Measurements from ENCODE around the gene AFTPH.

AFTPH gene

GRCh38 chr2:64622443-64623241 is 98.5 kb downstream of the AFTPH start:
- Histone ChIP-seq H3K9me2 (replicated peaks; ENCODE audit: insufficient read depth, low read length) (no peaks in the 10 kb centered on the region), H3K27ac (ENCODE audit: low read length) (no peak overlapping the region), H3F3A (ENCODE audit: insufficient read depth, low read length) (no peaks in the 10 kb centered on the region), H2AFZ (ENCODE audit: low read length) (no peak overlapping the region), H3K36me3 (replicated peaks; ENCODE audit: insufficient read depth, low read length) (no peaks in the 10 kb centered on the region), H4K20me1 (ENCODE audit: insufficient read depth, low read length) (no peaks in the 10 kb centered on the region), H3K4me2 (ENCODE audit: low read depth, low read length) (no peak overlapping the region), H3K79me2 (ENCODE audit: low read length) (no peaks in the 10 kb centered on the region), H3K9ac (ENCODE audit: low read length) (no peak overlapping the region), H3K4me3 (ENCODE audit: low read length) (no peak overlapping the region), H3K9me3 (replicated peaks; ENCODE audit: insufficient read depth, low read length) (no peaks in the 10 kb centered on the region), H3K27me3 (replicated peaks; ENCODE audit: insufficient read depth, low read length) (no peaks in the 10 kb centered on the region), H3K4me1 (ENCODE audit: low read length) (no peaks in the 10 kb centered on the region)
- no peak for TF ChIP-seq CTCF (IDR thresholded peaks at IDR 0.05; ENCODE audit: low read length)
- no peak for TF ChIP-seq EZH2phosphoT487 (IDR thresholded peaks at IDR 0.05; ENCODE audit: low read length)
- no peak for TF ChIP-seq EZH2 (optimal IDR thresholded peaks at IDR 0.05; ENCODE audit: low read depth, low read length)
- DNase-seq = no peak

- no peaks in the 10 kb centered on the region for H3K79me2 ChIP-seq (ENCODE audit: low read length)
- H3K4me3 ChIP-seq (ENCODE audit: low read length) = no peak overlapping the region
- no peaks in the 10 kb centered on the region for H3K9me2 ChIP-seq (replicated peaks; ENCODE audit: insufficient read depth, low read length)
- no peak for DNase-seq
- H3K4me1 ChIP-seq (ENCODE audit: low read length) = no peaks in the 10 kb centered on the region
- H3K4me2 ChIP-seq (ENCODE audit: low read depth, low read length) = no peak overlapping the region
- H2AFZ ChIP-seq (ENCODE audit: low read length) = no peak overlapping the region
- no peak overlapping the region for H3K27ac ChIP-seq (ENCODE audit: low read length)
- H3K9me3 ChIP-seq (replicated peaks; ENCODE audit: insufficient read depth, low read length) = no peaks in the 10 kb centered on the region
- no peaks in the 10 kb centered on the region for H3K36me3 ChIP-seq (replicated peaks; ENCODE audit: insufficient read depth, low read length)
- H3K9ac ChIP-seq (ENCODE audit: low read length) = no peak overlapping the region
- H4K20me1 ChIP-seq (ENCODE audit: insufficient read depth, low read length) = no peaks in the 10 kb centered on the region
- no peaks in the 10 kb centered on the region for H3F3A ChIP-seq (ENCODE audit: insufficient read depth, low read length)
- no peaks in the 10 kb centered on the region for H3K27me3 ChIP-seq (replicated peaks; ENCODE audit: insufficient read depth, low read length)
- TF ChIP-seq CTCF (IDR thresholded peaks at IDR 0.05; ENCODE audit: low read length) = no peak
- no peak for TF ChIP-seq EZH2phosphoT487 (IDR thresholded peaks at IDR 0.05; ENCODE audit: low read length)
- no peak for TF ChIP-seq EZH2 (optimal IDR thresholded peaks at IDR 0.05; ENCODE audit: low read depth, low read length)
Observed at GRCh38 chr2:64623242-64623850, 99.2 kb downstream of the AFTPH start.

- H3K4me1 ChIP-seq (ENCODE audit: low read length) = no peaks in the 10 kb centered on the region
Observed at GRCh38 chr2:64624108-64624610, 100.0 kb downstream of the AFTPH start.

More at GRCh38 chr2:64624108-64624610, 100.0 kb downstream of the AFTPH start:
- H3K27me3 ChIP-seq (replicated peaks; ENCODE audit: insufficient read depth, low read length) = no peaks in the 10 kb centered on the region
- H4K20me1 ChIP-seq (ENCODE audit: insufficient read depth, low read length) = no peaks in the 10 kb centered on the region
- no peaks in the 10 kb centered on the region for H3K9me2 ChIP-seq (replicated peaks; ENCODE audit: insufficient read depth, low read length)
- no peak overlapping the region for H3K4me3 ChIP-seq (ENCODE audit: low read length)
- no peaks in the 10 kb centered on the region; the same call in 1 of the 2 replicates for H3F3A ChIP-seq (ENCODE audit: insufficient read depth, low read length)
- H3K9ac ChIP-seq (ENCODE audit: low read length) = no peak overlapping the region
- no peak overlapping the region for H2AFZ ChIP-seq (ENCODE audit: low read length)
- no peak for DNase-seq
- no peak overlapping the region for H3K4me2 ChIP-seq (ENCODE audit: low read depth, low read length)
- H3K79me2 ChIP-seq (ENCODE audit: low read length) = no peaks in the 10 kb centered on the region
- no peaks in the 10 kb centered on the region for H3K36me3 ChIP-seq (replicated peaks; ENCODE audit: insufficient read depth, low read length)
- no peak overlapping the region for H3K27ac ChIP-seq (ENCODE audit: low read length)
- no peak for TF ChIP-seq EZH2 (optimal IDR thresholded peaks at IDR 0.05; ENCODE audit: low read depth, low read length)
- no peak for TF ChIP-seq CTCF (IDR thresholded peaks at IDR 0.05; ENCODE audit: low read length)
- TF ChIP-seq EZH2phosphoT487 (IDR thresholded peaks at IDR 0.05; ENCODE audit: low read length) = no peak
- no peaks in the 10 kb centered on the region for H3K9me3 ChIP-seq (replicated peaks; ENCODE audit: insufficient read depth, low read length)
